GM18520 (cell line): ENCODE data around the gene CEP95.

Experiments
- ATAC-seq: cut with Tn5 transposase; IDR thresholded peaks from one replicate; pipeline ENCODE4 v1.9.1; 2021; ENCODE audit not compliant: unreplicated experiment

CEP95 gene

GRCh38 chr17:64496348-64496785 is 10.4 kb upstream of the CEP95 start:
- no peak for ATAC-seq

- ATAC-seq, result peak; percentile 65
Observed at GRCh38 chr17:64496786-64497564, 9.8 kb upstream of the CEP95 start, which contains the start of gene POLG2. Gene POLG2, minus strand, starts transcription at chr17:64497054. Its CDS starts 86 bp downstream, at chr17:64496968.

GRCh38 chr17:64497565-64498035 is 9.2 kb upstream of the CEP95 start:
- ATAC-seq, result no peak

DNA sequence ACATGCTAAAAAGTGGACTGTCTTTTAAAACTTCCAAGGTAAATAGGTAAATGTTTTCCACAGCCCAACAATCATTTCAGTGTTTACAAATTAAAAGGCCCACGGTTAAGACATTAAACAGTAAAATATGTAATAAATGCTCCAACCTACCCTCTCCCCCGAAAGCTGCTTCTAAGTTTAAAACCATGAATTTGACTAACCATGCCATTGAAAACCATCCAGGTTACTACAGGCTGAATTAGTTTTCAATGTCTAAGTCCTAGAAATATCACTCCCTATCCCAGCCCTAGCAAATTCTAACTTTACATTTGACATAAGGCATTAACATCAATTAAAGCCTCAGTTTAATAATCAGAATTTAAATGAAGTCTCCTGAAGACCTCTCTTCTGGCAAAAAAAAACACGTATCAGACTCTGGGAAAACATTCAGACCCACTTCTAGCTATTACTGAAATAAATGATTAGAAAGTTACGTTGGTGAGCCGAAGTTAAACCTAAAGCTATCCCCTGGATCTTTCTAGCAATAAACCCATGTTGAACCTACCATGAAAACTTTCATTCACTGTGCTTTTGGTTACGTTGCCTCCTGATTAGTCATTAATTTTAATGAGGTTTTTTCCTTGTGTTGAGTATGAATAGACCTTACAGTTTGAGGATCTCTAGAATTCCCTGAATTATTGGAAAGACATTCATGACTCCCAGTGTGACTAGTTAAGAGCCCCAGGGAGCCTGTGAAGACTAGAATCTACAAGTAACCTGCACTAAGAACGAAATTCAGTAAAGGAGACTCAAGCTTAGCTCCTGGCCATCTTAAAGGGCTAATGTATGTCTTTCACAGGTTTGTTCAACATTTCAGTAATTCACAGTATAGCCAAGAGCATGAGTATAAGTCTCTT is 8.2 kb upstream of the CEP95 start:
- ATAC-seq, result no peak

- ATAC-seq, result no peak
Observed at GRCh38 chr17:64499805-64500486, 6.8 kb upstream of the CEP95 start.

GRCh38 chr17:64500487-64500859 is 6.3 kb upstream of the CEP95 start:
- ATAC-seq, result no peak

DNA sequence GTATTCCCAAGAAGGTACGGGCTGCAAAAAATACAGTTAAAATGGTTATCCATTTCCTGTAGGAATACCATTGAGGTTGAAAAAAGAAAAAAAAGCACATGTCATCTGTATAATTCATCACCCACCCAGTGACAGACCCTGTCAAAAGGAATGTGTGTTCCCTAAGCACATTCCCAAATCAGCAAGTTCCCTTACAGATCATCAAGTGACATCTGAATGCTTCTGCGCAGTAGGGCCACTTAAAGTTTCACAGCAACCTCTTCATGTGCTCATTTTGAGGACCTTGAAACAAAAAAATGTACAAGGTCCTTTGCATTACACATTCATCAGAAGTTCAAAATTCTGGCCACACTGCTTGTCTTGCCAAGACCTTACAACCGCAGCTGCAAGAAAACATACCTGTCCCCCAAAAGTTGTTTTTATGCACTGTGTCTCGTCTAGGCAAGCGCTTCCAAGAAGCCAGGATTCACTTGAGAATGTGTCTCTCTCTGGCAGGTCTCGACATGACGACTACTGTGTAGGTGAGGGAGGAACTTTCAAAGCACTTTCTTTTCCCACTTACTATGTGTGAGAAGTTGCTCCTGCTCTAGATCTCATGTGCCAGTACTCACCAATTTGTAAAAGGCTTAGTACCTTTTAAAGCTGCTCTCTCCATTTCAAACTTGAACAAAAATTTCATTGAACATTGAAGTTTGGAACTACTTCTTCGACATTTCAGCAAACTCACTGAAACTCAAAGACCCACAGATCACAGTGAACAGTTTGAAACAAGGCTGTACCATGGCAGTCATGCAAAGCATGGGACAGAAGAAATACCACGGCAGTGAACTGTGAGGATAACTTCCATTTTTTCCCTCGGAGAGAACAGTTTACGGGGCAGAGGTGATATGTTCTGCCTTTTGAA is 5.7 kb upstream of the CEP95 start:
- no peak for ATAC-seq

DNA sequence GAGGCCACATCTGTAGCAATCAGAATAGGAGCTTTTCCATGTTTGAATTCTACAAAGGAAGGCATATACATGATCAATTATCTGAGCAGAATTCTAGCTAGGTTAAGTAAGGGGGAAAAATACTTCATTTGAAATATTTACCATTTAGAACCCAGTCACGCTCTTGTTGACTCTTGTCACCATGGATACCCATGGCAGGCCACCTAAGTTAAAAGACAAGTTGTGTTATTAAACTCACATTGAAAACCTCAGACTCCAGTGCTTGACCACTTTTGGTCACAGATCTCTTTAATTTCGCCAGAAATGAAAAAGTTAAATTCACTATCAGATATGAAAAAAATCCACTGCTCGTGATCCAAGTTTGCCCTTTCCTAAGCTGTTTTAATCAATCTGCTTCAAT is 4.8 kb upstream of the CEP95 start:
- ATAC-seq, result no peak

DNA sequence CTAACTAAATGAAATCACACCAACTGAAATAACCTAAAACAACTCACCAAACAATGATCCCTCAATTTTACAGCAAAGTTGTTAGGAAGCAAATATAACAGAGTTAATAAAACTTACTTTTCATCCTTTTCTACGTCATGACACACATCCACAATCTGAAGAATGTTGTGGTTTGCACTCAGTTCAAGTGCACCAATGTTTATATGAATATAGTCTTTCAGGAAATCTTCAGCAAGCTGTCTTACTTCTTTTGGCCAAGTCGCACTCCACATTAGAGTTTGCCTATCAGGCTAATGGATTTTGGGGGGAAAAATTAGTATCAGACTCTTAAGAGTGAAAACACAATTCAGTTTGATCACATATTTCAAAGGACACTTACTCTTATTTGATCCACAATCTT is 4.0 kb upstream of the CEP95 start:
- no peak for ATAC-seq

DNA sequence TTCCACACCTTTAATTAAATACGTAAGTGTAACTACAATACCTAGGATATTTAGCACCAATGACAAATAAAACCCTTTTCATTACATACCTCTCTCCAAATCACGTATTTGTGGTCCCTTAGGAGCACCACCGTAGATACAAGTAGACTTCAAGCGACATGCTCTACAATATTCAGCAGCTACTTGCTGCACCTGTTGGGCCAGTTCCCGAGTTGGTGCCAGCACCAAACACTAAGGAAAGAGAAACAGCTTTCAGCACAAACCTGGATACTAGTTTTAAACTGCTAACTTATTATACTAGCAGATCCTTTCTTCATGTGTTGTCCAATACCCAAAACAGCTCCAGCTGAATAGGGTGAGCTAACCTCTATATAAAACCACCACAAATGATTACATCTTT is 3.4 kb upstream of the CEP95 start:
- ATAC-seq, result no peak

- no peak for ATAC-seq
Observed at GRCh38 chr17:64503821-64504768, 2.7 kb upstream of the CEP95 start.

GRCh38 chr17:64504769-64505339 is 1.9 kb upstream of the CEP95 start:
- ATAC-seq, result no peak

DNA sequence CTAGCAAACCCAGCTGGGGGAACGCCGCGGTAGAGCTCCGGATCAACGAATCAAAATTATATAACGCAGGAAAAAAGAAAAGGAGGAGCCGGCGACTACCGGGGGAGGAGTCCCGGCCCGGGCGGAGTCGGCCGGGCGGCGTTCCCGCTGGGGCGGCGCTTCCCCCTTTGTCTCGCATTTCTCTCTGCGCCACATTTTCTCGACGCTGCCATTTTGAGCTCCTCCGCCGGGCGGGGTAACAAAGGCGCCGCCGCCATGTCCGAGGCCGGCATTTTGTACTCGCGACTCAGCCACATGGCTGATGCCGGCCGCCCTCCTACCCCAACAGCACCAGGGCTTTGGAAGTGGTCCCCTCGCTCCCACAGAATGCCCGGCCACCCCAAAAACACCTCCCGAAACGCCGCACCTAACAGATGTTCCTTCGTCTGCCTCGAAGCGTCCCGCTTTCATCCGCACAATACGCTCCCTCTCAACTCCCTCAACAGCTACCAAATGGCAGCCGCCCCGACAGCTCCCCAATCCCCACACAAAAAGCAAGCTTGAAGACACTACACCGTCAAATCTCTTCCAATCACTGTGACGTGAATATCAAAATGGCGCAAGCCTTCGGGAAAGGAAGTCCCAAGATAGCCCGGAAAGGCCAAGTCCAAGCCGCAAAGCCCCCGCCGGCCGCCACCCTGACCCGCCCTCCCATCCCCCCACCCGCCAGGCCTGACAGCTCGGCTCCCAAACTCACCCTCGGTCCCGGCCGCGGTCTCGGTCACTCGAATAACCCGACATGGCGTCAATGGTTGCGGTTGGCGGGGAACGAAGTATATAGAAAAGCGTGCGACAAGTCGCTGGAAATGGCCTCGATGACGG is 1.2 kb upstream of the CEP95 start:
- no peak for ATAC-seq

DNA sequence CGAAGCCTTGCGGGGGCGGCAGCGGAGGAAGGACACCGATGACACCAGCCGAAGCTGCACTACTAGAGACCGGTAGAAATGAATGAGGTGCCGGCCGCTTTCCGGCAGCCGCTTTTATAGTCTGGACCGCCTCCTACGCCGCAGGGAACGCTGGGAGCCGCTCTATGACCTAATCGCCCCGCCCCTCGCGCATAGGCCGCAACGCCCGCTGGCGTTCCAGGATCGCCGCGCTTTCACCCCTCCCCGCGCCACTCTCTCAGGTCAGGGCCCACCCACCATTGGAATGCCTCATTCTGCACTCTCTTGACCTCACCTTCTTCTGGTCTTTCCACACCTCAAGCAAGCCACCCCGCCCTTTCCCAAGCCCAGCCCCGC is 589 bp upstream of the CEP95 start, which contains the start of gene DDX5:
Gene DDX5 (minus strand): TSS at position 89 of the 375 bp plus-strand sequence. CDS start 170 bp downstream, outside the sequence.
- peak; percentile 42 for ATAC-seq

GRCh38 chr17:64507413-64507782 is 621 bp downstream of the CEP95 start:
- peak; percentile 10 for ATAC-seq

DNA sequence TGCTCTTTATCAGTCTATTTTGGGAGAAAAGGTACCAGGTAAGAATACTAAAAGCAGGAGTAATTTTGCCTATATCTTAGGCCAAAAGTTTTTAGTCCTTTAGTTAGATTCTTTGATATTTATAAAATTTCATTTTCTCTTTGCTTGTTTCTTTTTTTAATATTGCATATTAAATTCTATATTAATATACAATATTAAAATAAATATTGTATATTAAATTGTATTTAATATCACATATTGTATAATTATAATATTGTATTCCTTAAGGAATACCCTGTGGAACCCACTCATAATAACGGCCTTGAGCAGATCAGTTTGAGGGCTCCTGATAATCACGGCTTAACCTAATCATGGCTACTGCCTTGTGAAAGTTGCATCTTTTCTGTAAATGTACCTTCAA is 1.9 kb downstream of the CEP95 start:
- no peak for ATAC-seq

DNA sequence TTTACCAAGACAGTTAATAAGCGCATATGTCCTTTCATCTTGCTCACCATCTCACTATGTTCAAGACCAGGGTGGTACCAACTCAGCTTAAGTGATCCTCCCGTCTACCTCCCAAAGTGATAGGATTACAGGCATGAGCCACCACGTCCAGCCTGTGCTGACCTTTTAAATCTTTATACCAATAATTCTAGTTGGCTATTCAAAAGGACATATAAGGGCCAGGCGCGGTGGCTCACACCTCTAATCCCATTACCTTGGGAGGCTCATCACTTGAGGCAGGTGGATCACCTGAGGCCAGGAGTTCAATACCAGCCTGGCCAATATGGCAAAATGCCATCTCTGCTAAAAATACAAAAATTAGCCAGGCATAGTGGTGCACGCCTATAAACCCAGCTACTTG is 2.4 kb downstream of the CEP95 start:
- ATAC-seq, result no peak

DNA sequence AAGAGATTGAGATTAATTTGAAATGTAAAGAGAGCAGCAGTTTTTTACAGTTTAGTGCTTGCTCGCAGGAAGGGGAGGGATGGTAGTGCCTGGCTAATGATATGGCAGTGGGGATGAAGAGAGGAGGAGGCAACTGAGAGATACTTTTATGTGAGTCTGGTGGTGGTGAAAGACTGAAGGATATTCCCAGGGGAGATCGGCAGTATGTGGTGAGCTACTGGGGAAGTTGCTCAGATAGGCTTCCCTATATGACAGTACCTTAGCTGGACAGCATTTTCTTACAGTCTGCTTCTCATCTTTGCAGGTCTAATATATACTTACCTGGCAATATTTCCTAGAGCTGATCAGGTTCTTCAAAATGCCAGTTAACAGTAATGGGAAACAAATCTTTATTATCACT is 8.6 kb downstream of the CEP95 start:
- no peak for ATAC-seq
